ENCODE measurements around the gene ATXN7L3. TPM values are rescaled to one million over a fixed set of nuclear protein-coding genes. Genes with fewer than 3 reads are reported as not detected.
A peak's percentile ranks its signal among the peaks of the same experiment; 100 is the strongest.

The ATXN7L3 gene
- total RNA-seq, 1 donor from 2014 or later, result 38.9 TPM

DNA sequence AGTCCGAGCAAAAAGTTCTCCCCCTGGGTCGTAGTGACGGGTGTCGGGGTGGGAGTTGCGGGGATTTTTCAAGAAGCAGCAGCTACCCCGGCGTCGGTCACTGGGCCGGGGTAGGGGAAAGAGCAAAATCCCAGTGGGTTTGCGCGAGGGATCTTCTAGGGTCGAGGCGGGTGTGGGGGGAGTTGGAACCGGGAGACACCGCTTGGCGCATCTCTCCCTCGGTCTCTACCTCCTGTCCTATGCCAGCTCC is 22.1 kb upstream of the ATXN7L3 start:
- Histone ChIP-seq H3K36me3 (no peaks in the 10 kb centered on the region), H3K9me3 (ENCODE audit: low read depth) (no peaks in the 10 kb centered on the region), H2AFZ (replicated peaks) (no peak overlapping the region), H3K27me3 (no peaks in the 10 kb centered on the region), H3K27ac (no peak overlapping the region), H4K20me1 (ENCODE audit: low read depth) (peaks cover 46% of the 10 kb centered on the region), H3K9ac (no peak overlapping the region), H3K79me2 (ENCODE audit: low read depth) (peaks cover 59% of the 10 kb centered on the region), H3K4me2 (peak overlapping the region; percentile 92), H3K4me3 (peak overlapping the region; percentile 86), H3K4me1 (peaks cover 10% of the 10 kb centered on the region), H3F3A (ENCODE audit: low read depth) (peaks cover 32% of the 10 kb centered on the region)
- no peak for TF ChIP-seq EZH2 (IDR thresholded peaks at IDR 0.05)
- H3K27ac Mint-ChIP-seq, result peak overlapping the region; percentile 17
- no peaks in the 10 kb centered on the region for H3K9me3 Mint-ChIP-seq
- peaks cover 23% of the 10 kb centered on the region for H3K4me1 Mint-ChIP-seq
- no peak for DNase-seq (ENCODE audit: low spot score)
- peak overlapping the region; percentile 90 for H3K4me3 Mint-ChIP-seq
- H3K36me3 Mint-ChIP-seq, result peaks cover 3% of the 10 kb centered on the region
- peaks cover 17% of the 10 kb centered on the region for H3K27me3 Mint-ChIP-seq (ENCODE audit: insufficient read depth, low read depth)

DNA sequence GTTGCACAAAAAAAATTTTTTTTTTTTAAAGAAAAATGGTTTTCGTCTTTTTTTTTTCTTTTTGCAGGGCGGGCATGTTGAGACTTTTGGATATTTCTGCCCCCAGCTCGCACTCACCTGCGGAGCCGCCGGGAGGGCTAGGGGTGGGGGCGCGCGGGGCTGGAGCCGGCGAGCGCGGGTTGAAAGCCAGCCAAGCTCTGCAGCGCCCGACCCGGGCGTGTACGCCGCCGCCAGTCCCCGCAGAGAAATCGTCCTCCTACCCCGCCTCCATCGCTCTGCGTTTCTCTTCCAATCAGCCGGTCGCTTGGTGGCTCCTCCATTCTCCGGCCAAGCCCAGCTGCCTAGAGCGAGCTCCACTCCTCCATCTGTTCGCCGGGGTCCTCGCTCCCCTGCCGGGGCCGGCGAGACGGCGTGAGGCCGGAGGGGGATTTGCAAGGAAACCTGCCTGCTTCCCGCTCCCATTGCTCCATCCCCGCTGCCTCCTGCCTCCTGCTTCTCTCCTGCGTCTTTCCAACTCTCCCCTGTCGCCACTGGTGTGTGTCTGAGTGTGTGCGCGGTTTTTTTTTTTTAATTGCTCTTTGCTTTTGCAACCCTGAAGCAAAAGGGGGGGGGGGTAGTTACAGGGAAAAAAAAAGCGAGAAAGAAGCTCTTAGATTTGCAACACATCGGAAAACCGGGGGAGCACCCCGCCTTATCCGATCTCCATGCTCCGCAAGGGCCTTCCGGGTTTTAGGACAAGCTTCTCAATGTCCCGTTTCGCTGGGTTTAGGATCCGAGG is 21.6 kb upstream of the ATXN7L3 start:
- H3K4me1 Mint-ChIP-seq, result peaks cover 26% of the 10 kb centered on the region
- Histone ChIP-seq H3K27ac (peak overlapping the region; percentile 59), H3K27me3 (no peaks in the 10 kb centered on the region), H2AFZ (replicated peaks) (no peak overlapping the region), H3K9me3 (ENCODE audit: low read depth) (no peaks in the 10 kb centered on the region), H3K36me3 (no peaks in the 10 kb centered on the region), H3K4me2 (peak overlapping the region; percentile 92), H4K20me1 (ENCODE audit: low read depth) (peaks cover 51% of the 10 kb centered on the region), H3K9ac (peak overlapping the region; percentile 61), H3F3A (ENCODE audit: low read depth) (peaks cover 35% of the 10 kb centered on the region), H3K79me2 (ENCODE audit: low read depth) (peaks cover 64% of the 10 kb centered on the region), H3K4me1 (peaks cover 10% of the 10 kb centered on the region), H3K4me3 (peak overlapping the region; percentile 86)
- peak overlapping the region; percentile 17 for H3K27ac Mint-ChIP-seq
- no peaks in the 10 kb centered on the region for H3K9me3 Mint-ChIP-seq
- TF ChIP-seq EZH2 (IDR thresholded peaks at IDR 0.05) (no peak), EZH2phosphoT487 (IDR thresholded peaks at IDR 0.05) (no peak)
- TF ChIP-seq, protein P1, sequence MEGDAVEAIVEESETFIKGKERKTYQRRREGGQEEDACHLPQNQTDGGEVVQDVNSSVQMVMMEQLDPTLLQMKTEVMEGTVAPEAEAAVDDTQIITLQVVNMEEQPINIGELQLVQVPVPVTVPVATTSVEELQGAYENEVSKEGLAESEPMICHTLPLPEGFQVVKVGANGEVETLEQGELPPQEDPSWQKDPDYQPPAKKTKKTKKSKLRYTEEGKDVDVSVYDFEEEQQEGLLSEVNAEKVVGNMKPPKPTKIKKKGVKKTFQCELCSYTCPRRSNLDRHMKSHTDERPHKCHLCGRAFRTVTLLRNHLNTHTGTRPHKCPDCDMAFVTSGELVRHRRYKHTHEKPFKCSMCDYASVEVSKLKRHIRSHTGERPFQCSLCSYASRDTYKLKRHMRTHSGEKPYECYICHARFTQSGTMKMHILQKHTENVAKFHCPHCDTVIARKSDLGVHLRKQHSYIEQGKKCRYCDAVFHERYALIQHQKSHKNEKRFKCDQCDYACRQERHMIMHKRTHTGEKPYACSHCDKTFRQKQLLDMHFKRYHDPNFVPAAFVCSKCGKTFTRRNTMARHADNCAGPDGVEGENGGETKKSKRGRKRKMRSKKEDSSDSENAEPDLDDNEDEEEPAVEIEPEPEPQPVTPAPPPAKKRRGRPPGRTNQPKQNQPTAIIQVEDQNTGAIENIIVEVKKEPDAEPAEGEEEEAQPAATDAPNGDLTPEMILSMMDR (IDR thresholded peaks at IDR 0.05), result no peak
- peak overlapping the region; percentile 90 for H3K4me3 Mint-ChIP-seq
- H3K36me3 Mint-ChIP-seq, result peaks cover 5% of the 10 kb centered on the region
- DNase-seq (ENCODE audit: low spot score), result peak; percentile 92
- H3K27me3 Mint-ChIP-seq (ENCODE audit: insufficient read depth, low read depth), result peaks cover 17% of the 10 kb centered on the region

DNA sequence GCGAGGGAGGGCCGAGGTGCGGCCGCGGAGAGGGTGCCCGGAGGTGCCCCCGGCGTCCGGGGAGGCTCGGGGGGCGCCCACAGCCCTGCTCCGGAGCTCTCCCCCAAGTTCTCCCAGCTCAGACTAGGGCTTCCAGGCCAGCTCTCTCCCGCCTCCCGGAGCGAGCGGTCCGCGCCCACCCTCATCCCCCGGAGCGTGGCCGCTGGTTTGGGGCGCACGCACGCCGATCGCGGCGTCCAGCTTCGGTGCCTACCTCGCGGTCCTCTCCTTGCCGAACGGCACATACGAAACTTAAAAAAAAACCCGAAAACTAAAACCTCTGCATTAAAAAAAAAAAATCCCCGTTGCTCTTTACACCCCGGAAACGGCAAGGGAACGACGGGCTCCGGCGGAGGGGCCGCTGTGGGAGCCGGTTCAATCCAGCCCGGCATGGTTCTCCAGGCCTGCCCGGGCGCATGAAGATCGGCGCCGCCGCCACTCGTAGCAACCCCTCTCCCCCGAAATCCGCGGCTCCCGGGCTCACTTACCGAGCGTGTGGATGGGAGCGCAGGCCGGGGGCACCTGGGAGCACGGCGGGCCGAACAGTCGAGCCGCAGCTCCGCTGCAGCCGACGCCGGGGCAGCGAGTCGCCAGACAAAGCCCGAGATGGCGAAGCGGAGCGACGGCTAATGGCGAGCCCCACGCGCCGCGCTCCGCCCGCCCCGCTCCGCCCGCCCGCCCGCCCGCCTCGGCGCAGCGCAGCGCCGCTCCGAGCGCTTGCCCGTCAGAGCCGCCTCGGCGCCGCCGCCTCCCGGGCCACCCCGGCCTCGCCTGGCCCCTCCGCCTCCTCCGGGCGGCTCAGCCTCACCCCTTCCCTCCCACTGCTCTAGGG is 20.8 kb upstream of the ATXN7L3 start:
- H3K27ac ChIP-seq, result peak overlapping the region; percentile 95
- peak; percentile 71 for DNase-seq (ENCODE audit: low spot score)
- H3K4me3 Mint-ChIP-seq, result peak overlapping the region; percentile 93
- peaks cover 10% of the 10 kb centered on the region for H3K4me1 ChIP-seq
- TF ChIP-seq EZH2phosphoT487 (IDR thresholded peaks at IDR 0.05), result no peak
- TF ChIP-seq EZH2 (IDR thresholded peaks at IDR 0.05), result no peak
- TF ChIP-seq, protein P1 (IDR thresholded peaks at IDR 0.05), result no peak
- H3K9me3 Mint-ChIP-seq, result no peaks in the 10 kb centered on the region
- H3K4me3 ChIP-seq, result peak overlapping the region; percentile 86
- H3K79me2 ChIP-seq (ENCODE audit: low read depth), result peaks cover 72% of the 10 kb centered on the region
- H3K9ac ChIP-seq, result peak overlapping the region; percentile 82
- H3K4me1 Mint-ChIP-seq, result peaks cover 26% of the 10 kb centered on the region
- H3K9me3 ChIP-seq (ENCODE audit: low read depth), result no peaks in the 10 kb centered on the region
- peak overlapping the region; percentile 92 for H3K4me2 ChIP-seq
- H3K27me3 Mint-ChIP-seq (ENCODE audit: insufficient read depth, low read depth), result peaks cover 13% of the 10 kb centered on the region
- peak overlapping the region; percentile 79 for H3K27ac Mint-ChIP-seq
- H4K20me1 ChIP-seq (ENCODE audit: low read depth), result peaks cover 59% of the 10 kb centered on the region
- H3K36me3 Mint-ChIP-seq, result peaks cover 6% of the 10 kb centered on the region
- peaks cover 38% of the 10 kb centered on the region for H3F3A ChIP-seq (ENCODE audit: low read depth)
- no peak overlapping the region for H2AFZ ChIP-seq (replicated peaks)
- no peaks in the 10 kb centered on the region for H3K36me3 ChIP-seq
- no peaks in the 10 kb centered on the region for H3K27me3 ChIP-seq

All from neural progenitor cell (in vitro differentiated cells).